ENCODE measurements around the gene C2CD4C. TPM values are rescaled to one million over a fixed set of nuclear protein-coding genes. Genes with fewer than 3 reads are reported as not detected.

The C2CD4C gene
- total RNA-seq, result 1.6 TPM

GRCh38 chr19:408902-409515, at the start of gene C2CD4C:
TSS of gene C2CD4C (minus strand) at chr19:409147. CDS start at chr19:408361, 786 bp downstream.

Small RNAs within 50 kb of the gene (small RNA-seq; reads per million reads assigned to genes)
- not detected for gene RNA5SP462 (ENCODE audit: low replicate concordance)

Other genes with a start within 250 kb of the C2CD4C start
- gene PLPP2, start 117.7 kb downstream of the C2CD4C start, total RNA-seq, result 8.6 TPM
- 19.2 TPM for gene MIER2, start 64.4 kb downstream of the C2CD4C start, total RNA-seq
- 30.6 TPM for gene SHC2, start 51.9 kb upstream of the C2CD4C start, total RNA-seq
- 3.6 TPM for gene MADCAM1, start 87.3 kb upstream of the C2CD4C start, total RNA-seq
- gene TPGS1, start 98.3 kb upstream of the C2CD4C start, total RNA-seq, result 30.3 TPM
- 72.5 TPM for gene CDC34, start 122.6 kb upstream of the C2CD4C start, total RNA-seq
- gene GZMM, start 134.9 kb upstream of the C2CD4C start, total RNA-seq, result 1.2 TPM
- 363 TPM for gene BSG, start 163.4 kb upstream of the C2CD4C start, total RNA-seq
- 0.53 TPM for gene HCN2, start 180.7 kb upstream of the C2CD4C start, total RNA-seq
- gene POLRMT, start 224.4 kb upstream of the C2CD4C start, total RNA-seq, result 30.9 TPM
- gene FGF22, start 230.7 kb upstream of the C2CD4C start, total RNA-seq, result 0.88 TPM